Ishikawa (cell line): ENCODE results near the gene AKAP11.

ENCODE experiments used
- CEBPB ChIP-seq: IDR thresholded peaks from 2 replicates; pipeline ENCODE4 v1.6.1; 2012
- CREB1 ChIP-seq: IDR thresholded peaks from 2 replicates; pipeline ENCODE4 v1.6.1; 2012; ENCODE audit warnings: low read depth
- EGR1 ChIP-seq: IDR thresholded peaks from 2 replicates; pipeline ENCODE4 v1.6.1; 2012
- EP300 ChIP-seq: IDR thresholded peaks from 2 replicates; pipeline ENCODE4 v1.6.1; 2012; ENCODE audit warnings: borderline replicate concordance
- FOXM1 ChIP-seq: IDR thresholded peaks from 2 replicates; pipeline ENCODE4 v1.6.1; 2012; ENCODE audit warnings: low read depth, borderline replicate concordance
- MAX ChIP-seq: IDR thresholded peaks from 2 replicates; pipeline ENCODE4 v1.6.1; 2012
- NFIC ChIP-seq: IDR thresholded peaks from 2 replicates; pipeline ENCODE4 v1.6.1; 2012
- RAD21 ChIP-seq: IDR thresholded peaks from 2 replicates; pipeline ENCODE4 v1.6.1; 2012; ENCODE audit warnings: low read depth
- REST ChIP-seq: IDR thresholded peaks from 2 replicates; pipeline ENCODE4 v1.6.1; 2012; ENCODE audit warnings: low read depth, mild to moderate bottlenecking
- TAF1 ChIP-seq: IDR thresholded peaks from 2 replicates; pipeline ENCODE4 v1.6.1; 2012; ENCODE audit warnings: low read depth, mild to moderate bottlenecking
- USF1 ChIP-seq: IDR thresholded peaks from 2 replicates; pipeline ENCODE4 v1.6.1; 2012
- YY1 ChIP-seq: IDR thresholded peaks from 2 replicates; pipeline ENCODE4 v1.6.1; 2012; ENCODE audit warnings: low read depth
- ZBTB7A ChIP-seq: IDR thresholded peaks from 2 replicates; pipeline ENCODE4 v1.6.1; 2012; ENCODE audit warnings: low read depth

GRCh38 chr13:42370229-42370628 is 98.3 kb downstream of the AKAP11 start:
- TF ChIP-seq REST (no peak), FOXM1 (no peak), TAF1 (no peak), MAX (no peak), EGR1 (no peak), CEBPB (no peak), USF1 (no peak), EP300 (no peak), YY1 (no peak), ZBTB7A (no peak), CREB1 (no peak), RAD21 (no peak), NFIC (no peak)
